Activated CD8-positive, alpha-beta memory T cell treated with anti-CD3 and anti-CD28 coated beads for 24 hours (primary cell): ENCODE results near the gene PAK5.

Experiments used
- DNase-seq: peaks from one replicate; pipeline ENCODE4 v3.0.0-alpha.2; 2020

The PAK5 gene

GRCh38 chr20:9516234-9516871, 322.5 kb downstream of the PAK5 start:
- DNase-seq, result no peak

- no peak for DNase-seq
These were observed 323.1 kb downstream of the PAK5 start for GRCh38 chr20:9515741-9516233.

GRCh38 chr20:9515214-9515585, 323.7 kb downstream of the PAK5 start:
- no peak for DNase-seq

- no peak for DNase-seq
These were observed 324.2 kb downstream of the PAK5 start, which contains the start of gene LAMP5 for GRCh38 chr20:9514461-9515213. Gene LAMP5, plus strand, starts transcription at chr20:9514590. Its CDS starts 263 bp downstream, at chr20:9514853.

- DNase-seq, result no peak
These were observed 324.8 kb downstream of the PAK5 start for GRCh38 chr20:9514072-9514460.

- no peak for DNase-seq
These were observed 328.0 kb downstream of the PAK5 start for GRCh38 chr20:9510911-9511310.

GRCh38 chr20:9509246-9509645, 329.6 kb downstream of the PAK5 start:
- DNase-seq, result no peak

GRCh38 chr20:9508696-9509178, 330.1 kb downstream of the PAK5 start:
- no peak for DNase-seq

- DNase-seq, result no peak
These were observed 330.6 kb downstream of the PAK5 start for GRCh38 chr20:9508240-9508661.

GRCh38 chr20:9507544-9508239, 331.2 kb downstream of the PAK5 start:
- no peak for DNase-seq

- DNase-seq, result no peak
These were observed 331.9 kb downstream of the PAK5 start for GRCh38 chr20:9506964-9507369.

- no peak for DNase-seq
These were observed 332.5 kb downstream of the PAK5 start for GRCh38 chr20:9506280-9506821.

GRCh38 chr20:9503526-9504245, 335.2 kb downstream of the PAK5 start:
- DNase-seq, result no peak

- DNase-seq, result no peak
These were observed 337.4 kb downstream of the PAK5 start for GRCh38 chr20:9501473-9501872.

GRCh38 chr20:9500121-9500520, 338.8 kb downstream of the PAK5 start:
- no peak for DNase-seq

- DNase-seq, result no peak
These were observed 339.6 kb downstream of the PAK5 start for GRCh38 chr20:9499126-9499899.

- no peak for DNase-seq
These were observed 340.6 kb downstream of the PAK5 start for GRCh38 chr20:9498322-9498721.

- no peak for DNase-seq
These were observed 342.7 kb downstream of the PAK5 start for GRCh38 chr20:9496155-9496554.

- DNase-seq, result no peak
These were observed 343.2 kb downstream of the PAK5 start for GRCh38 chr20:9495701-9496100.

GRCh38 chr20:9493803-9494202, 345.1 kb downstream of the PAK5 start:
- DNase-seq, result no peak

GRCh38 chr20:9492067-9492466, 346.8 kb downstream of the PAK5 start:
- DNase-seq, result no peak

- DNase-seq, result no peak
These were observed 347.6 kb downstream of the PAK5 start for GRCh38 chr20:9491324-9491723.
